ENCODE data around the gene BAZ1A.
"Not testable (repeated sequence)": the region's sequence is repeated elsewhere in the genome, so short reads cannot be mapped to it uniquely, and the experiment has no call there.

BAZ1A gene

GRCh38 chr14:34782031-34782430 is 93.1 kb downstream of the BAZ1A start:
- DNase-seq, result no peak

GRCh38 chr14:34781242-34781641 is 93.9 kb downstream of the BAZ1A start:
- DNase-seq, result no peak

- DNase-seq, result no peak
These were observed 94.5 kb downstream of the BAZ1A start for GRCh38 chr14:34780646-34781045.

GRCh38 chr14:34778744-34779143 is 96.4 kb downstream of the BAZ1A start:
- no peak for DNase-seq

GRCh38 chr14:34776611-34777010 is 98.5 kb downstream of the BAZ1A start:
- DNase-seq, result no peak

- no peak for DNase-seq
These were observed 99.2 kb downstream of the BAZ1A start for GRCh38 chr14:34775922-34776321.

- no peak for DNase-seq
These were observed 99.8 kb downstream of the BAZ1A start for GRCh38 chr14:34775342-34775741.

GRCh38 chr14:34770901-34771300 is 104.3 kb downstream of the BAZ1A start:
- no peak for DNase-seq

GRCh38 chr14:34766606-34767005 is 108.6 kb downstream of the BAZ1A start:
- DNase-seq, result no peak

- no peak for DNase-seq
These were observed 109.1 kb downstream of the BAZ1A start for GRCh38 chr14:34766060-34766459.

GRCh38 chr14:34755215-34755614 is 119.9 kb downstream of the BAZ1A start:
- DNase-seq, result no peak

GRCh38 chr14:34754687-34755086 is 120.5 kb downstream of the BAZ1A start:
- DNase-seq, result no peak

GRCh38 chr14:34750670-34751069 is 124.5 kb downstream of the BAZ1A start:
- DNase-seq, result no peak

GRCh38 chr14:34750233-34750632 is 124.9 kb downstream of the BAZ1A start:
- DNase-seq, result no peak

GRCh38 chr14:34749408-34749807 is 125.8 kb downstream of the BAZ1A start:
- DNase-seq, result no peak

GRCh38 chr14:34742270-34743115 is 132.7 kb downstream of the BAZ1A start:
- no peak for DNase-seq

GRCh38 chr14:34741840-34742239 is 133.3 kb downstream of the BAZ1A start:
- DNase-seq, result no peak

- not testable (repeated sequence) for DNase-seq
These were observed 135.0 kb downstream of the BAZ1A start for GRCh38 chr14:34740139-34740538.

- DNase-seq, result not testable (repeated sequence)
These were observed 138.1 kb downstream of the BAZ1A start for GRCh38 chr14:34737079-34737478.

- DNase-seq, result no peak
These were observed 141.9 kb downstream of the BAZ1A start for GRCh38 chr14:34733245-34733644.

GRCh38 chr14:34732802-34733201 is 142.4 kb downstream of the BAZ1A start:
- no peak for DNase-seq

- no peak for DNase-seq
These were observed 151.3 kb downstream of the BAZ1A start for GRCh38 chr14:34723867-34724266.

GRCh38 chr14:34722723-34723545 is 152.2 kb downstream of the BAZ1A start:
- DNase-seq, result peak; percentile 27 to 33

- no peak for DNase-seq
These were observed 154.0 kb downstream of the BAZ1A start for GRCh38 chr14:34721129-34721528.

Data from stimulated activated CD4-positive, alpha-beta T cell treated with anti-CD3 and anti-CD28 coated beads, Interleukin-2, amount 100 ng/mL, for 24 hours (primary cell).